ENCODE data around the gene ZNF76.

GRCh38 chr6:35218456-35218855 is 41.1 kb upstream of the ZNF76 start:
- TF ChIP-seq RXRA (IDR thresholded peaks at IDR 0.05; ENCODE audit: insufficient read depth, low read depth, low read length), result no peak
- TF ChIP-seq SP2 (IDR thresholded peaks at IDR 0.05; ENCODE audit: low read length), result no peak
- no peak for TF ChIP-seq CREB1 (IDR thresholded peaks at IDR 0.05)
- TF ChIP-seq ATF3 (IDR thresholded peaks at IDR 0.05; ENCODE audit: insufficient read depth, low read depth, low read length), result no peak
- TF ChIP-seq CTCF (IDR thresholded peaks at IDR 0.05; ENCODE audit: control extremely low read depth in 1 of 3, insufficient read depth in 1 of 3, low read depth in 1 of 3, low read length in 3 of 3), result no peak
- TF ChIP-seq KDM5A (IDR thresholded peaks at IDR 0.05; ENCODE audit: low read length), result no peak
- no peak for TF ChIP-seq SUZ12 (IDR thresholded peaks at IDR 0.05; ENCODE audit: low read length)
- TF ChIP-seq POLR2A (IDR thresholded peaks at IDR 0.05; ENCODE audit: control extremely low read depth in 1 of 2, low read depth in 2 of 2, low read length in 2 of 2), result no peak
- no peak for TF ChIP-seq POLR2AphosphoS5 (IDR thresholded peaks at IDR 0.05; ENCODE audit: low read depth, low read length)
- no peak for TF ChIP-seq RAD21 (IDR thresholded peaks at IDR 0.05 in 1 of 2, conservative IDR thresholded peaks at IDR 0.05 in 1 of 2; ENCODE audit: low read depth in 2 of 2, low read length in 2 of 2)
- no peak for TF ChIP-seq BCL11A (IDR thresholded peaks at IDR 0.05; ENCODE audit: low read depth in 2 of 2, low read length in 2 of 2)
- TF ChIP-seq CBX5 (IDR thresholded peaks at IDR 0.05; ENCODE audit: low read depth, low read length), result no peak
- no peak for TF ChIP-seq TBP (IDR thresholded peaks at IDR 0.05; ENCODE audit: low read depth, low read length)
- no peak for TF ChIP-seq MAFK (IDR thresholded peaks at IDR 0.05; ENCODE audit: low read depth, low read length)
